Heart right ventricle (tissue), 16 donors: ENCODE data around the gene MRM2. TPM values are rescaled to one million over a fixed set of nuclear protein-coding genes. Genes with fewer than 3 reads are reported as not detected.
A peak's percentile ranks its signal among the peaks of the same experiment; 100 is the strongest.

Experiments used
- ATAC-seq, 8 donors: fragments of 200-7000 bp; cut with Tn5 transposase; one replicate each; pipeline ENCODE4 v1.9.1; 2020; ENCODE audit warnings: mild to moderate bottlenecking in 8 of 8, moderate library complexity in 8 of 8, moderate number of reproducible peaks in 1 of 8
- DNase-seq, 2 donors: peaks; one replicate each; pipeline ENCODE4 v3.0.0-alpha.2; 2020
- H3K27ac ChIP-seq, 10 donors: fragments of 200-600 bp; sonication (generic) in 2 of 10; one replicate each; pipeline versions ENCODE4 v1.5.0 to v1.8.0; 2020 to 2022; ENCODE audit warnings: mild to moderate bottlenecking in 3 of 10
- H3K27me3 ChIP-seq, 7 donors: fragments of 200-600 bp; one replicate each; pipeline ENCODE4 v1.8.0; 2021 to 2022; ENCODE audit warnings: mild to moderate bottlenecking in 2 of 7
- H3K36me3 ChIP-seq, 9 donors: fragments of 200-600 bp; sonication (generic) in 1 of 9; one replicate each; pipeline versions ENCODE4 v1.5.0 to v1.8.0; 2020 to 2022; ENCODE audit warnings: mild to moderate bottlenecking in 2 of 9
- H3K4me1 ChIP-seq, 9 donors: fragments of 200-600 bp; sonication (generic) in 1 of 9; one replicate each; pipeline versions ENCODE4 v1.5.0 to v1.8.0; 2020 to 2022; ENCODE audit warnings: mild to moderate bottlenecking in 4 of 9
- H3K4me3 ChIP-seq, 10 donors: fragments of 200-600 bp; sonication (generic) in 2 of 10; one replicate each; pipeline versions ENCODE4 v1.5.0 to v1.8.0; 2020 to 2022; ENCODE audit warnings: mild to moderate bottlenecking in 7 of 10, moderate library complexity in 2 of 10
- H3K9me3 ChIP-seq, 11 donors: fragments of 200-600 bp in 10 of 11; sonication (generic) in 2 of 11; one replicate each; pipeline versions ENCODE4 v1.5.0 to v1.8.0; 2013 to 2022; ENCODE audit warnings: mild to moderate bottlenecking in 2 of 11, control low read depth in 1 of 11, moderate library complexity in 1 of 11
- WGBS, 2 donors: extraction: QIAGEN DNeasy Blood & Tissue Kit; methylation state at CpG; one replicate each; pipeline ENCODE4 v1.1.7; 2013; ENCODE audit warnings: inconsistent platforms in 1 of 2; 5-methylcytosine and 5-hydroxymethylcytosine counted together
- intact Hi-C, 10 donors: fragments of 100-400 bp; cut with DNase I; formaldehyde crosslinking; loops; one replicate each; pipeline versions ENCODE4 v1.11.1 to v1.14.2; 2022
- polyA plus RNA-seq, 2 donors: library from polyadenylated mRNA; stranded (reverse); fragments of 200-250 nt; gene quantifications; one replicate each; pipeline ENCODE4 v1.2.3, GENCODE V29; 2013
- total RNA-seq, 10 donors: library from RNA; stranded (reverse); fragmentation: NEBNext Ultra II Directional in 3 of 10; extraction: Animal tissue kit (Norgen Biotek cat#: 25700) in 3 of 10; gene quantifications; one replicate each; pipeline versions ENCODE4 v1.2.1 to v1.2.4, GENCODE V29; 2021 to 2023
- TF ChIP-seq, protein P1 (sequence below), 9 donors: fragments of 200-600 bp; sonication (generic) in 2 of 9; IDR thresholded peaks; one replicate each; pipeline versions ENCODE4 v1.5.0 to v1.8.0; 2021 to 2022; ENCODE audit warnings: antibody characterized with exemption in 9 of 9, mild to moderate bottlenecking in 5 of 9, moderate library complexity in 1 of 9
- donor health status: Arrhythmogenic right ventricular cardiomyopathy.
- donor health status: ischemic (EF 13 %, LVEDD 7.1; RV severe dilation, severe dysfunction).
- donor health status: healthy with polysubstance abuse.
- donor health status: DM: no; HTN: yes; CAD: no.
- donor health status: DM: no; HTN: no; CAD: no.
- donor health status: ischemic (EF 25% LVEDD 6.9; RV normal size, moderate dysfunction).
- donor health status: ischemic (EF 25% LVEDD 5.7; RV mildly dilated, moderate dysfunction).
- donor health status: healthy.
- donor health status: DM: yes; HTN: yes; CAD: no.
- donor health status: Ischemic cardiomyopathy.
- donor health status: ischemic (EF 35%, LVEDD 5.7; RV mildly dilated, moderate dysfunction).
- donor health status: nonischemic (EF 11% LVEDD 7.7; RV severe dilation, severe dysfunction).
- donor health status: DM: yes; HTN: yes; CAD: no.
- donor health status: PGD.
- donor health status: ischemic (EF 29% LVEDD 5.4; RV normal size, mild dysfunction).
- donor health status: nonischemic (EF 23%, LVEDD 6.1; RV moderate dilation, normal function).

Gene MRM2
- total and polyA plus RNA-seq, 12 donors = 14.2 to 25.0 (median 19.6) TPM

GRCh38 chr7:2224491-2224928 lies 17.5 kb downstream of the MRM2 start:
- Histone ChIP-seq H3K27me3 (no peaks in the 10 kb centered on the region), H3K27ac (no peak overlapping the region), H3K4me3 (no peak overlapping the region), H3K36me3 (peaks cover 0 to 99% (median 15%) of the 10 kb centered on the region in 9 donors), H3K4me1 (peaks cover 0 to 7% (median 0%) of the 10 kb centered on the region in 9 donors), H3K9me3 (no peaks in the 10 kb centered on the region)
- intact Hi-C loops = no loop called here
- no peak for DNase-seq
- ATAC-seq = peak in 2 of 8 donors; percentile 7 to 14
- WGBS, 2 donors = 93% methylated on average over 13 of the region's 13 CpGs
- TF ChIP-seq, protein P1, sequence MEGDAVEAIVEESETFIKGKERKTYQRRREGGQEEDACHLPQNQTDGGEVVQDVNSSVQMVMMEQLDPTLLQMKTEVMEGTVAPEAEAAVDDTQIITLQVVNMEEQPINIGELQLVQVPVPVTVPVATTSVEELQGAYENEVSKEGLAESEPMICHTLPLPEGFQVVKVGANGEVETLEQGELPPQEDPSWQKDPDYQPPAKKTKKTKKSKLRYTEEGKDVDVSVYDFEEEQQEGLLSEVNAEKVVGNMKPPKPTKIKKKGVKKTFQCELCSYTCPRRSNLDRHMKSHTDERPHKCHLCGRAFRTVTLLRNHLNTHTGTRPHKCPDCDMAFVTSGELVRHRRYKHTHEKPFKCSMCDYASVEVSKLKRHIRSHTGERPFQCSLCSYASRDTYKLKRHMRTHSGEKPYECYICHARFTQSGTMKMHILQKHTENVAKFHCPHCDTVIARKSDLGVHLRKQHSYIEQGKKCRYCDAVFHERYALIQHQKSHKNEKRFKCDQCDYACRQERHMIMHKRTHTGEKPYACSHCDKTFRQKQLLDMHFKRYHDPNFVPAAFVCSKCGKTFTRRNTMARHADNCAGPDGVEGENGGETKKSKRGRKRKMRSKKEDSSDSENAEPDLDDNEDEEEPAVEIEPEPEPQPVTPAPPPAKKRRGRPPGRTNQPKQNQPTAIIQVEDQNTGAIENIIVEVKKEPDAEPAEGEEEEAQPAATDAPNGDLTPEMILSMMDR (IDR thresholded peaks at IDR 0.05) = no peak

- peaks cover 0 to 96% (median 15%) of the 10 kb centered on the region in 9 donors for H3K36me3 ChIP-seq
- DNase-seq = no peak
- WGBS, 2 donors = 93 to 95% methylated on average over 17 of the region's 17 CpGs
- no peak overlapping the region for H3K27ac ChIP-seq
- intact Hi-C loops = no loop called here
- H3K4me1 ChIP-seq = peaks cover 0 to 7% (median 0%) of the 10 kb centered on the region in 9 donors
- no peak for ATAC-seq
- TF ChIP-seq, protein P1 (IDR thresholded peaks at IDR 0.05) = no peak
- H3K27me3 ChIP-seq = no peaks in the 10 kb centered on the region
- H3K4me3 ChIP-seq = no peak overlapping the region
- H3K9me3 ChIP-seq = no peaks in the 10 kb centered on the region
These were observed 18.7 kb downstream of the MRM2 start for GRCh38 chr7:2223321-2223720.

DNA sequence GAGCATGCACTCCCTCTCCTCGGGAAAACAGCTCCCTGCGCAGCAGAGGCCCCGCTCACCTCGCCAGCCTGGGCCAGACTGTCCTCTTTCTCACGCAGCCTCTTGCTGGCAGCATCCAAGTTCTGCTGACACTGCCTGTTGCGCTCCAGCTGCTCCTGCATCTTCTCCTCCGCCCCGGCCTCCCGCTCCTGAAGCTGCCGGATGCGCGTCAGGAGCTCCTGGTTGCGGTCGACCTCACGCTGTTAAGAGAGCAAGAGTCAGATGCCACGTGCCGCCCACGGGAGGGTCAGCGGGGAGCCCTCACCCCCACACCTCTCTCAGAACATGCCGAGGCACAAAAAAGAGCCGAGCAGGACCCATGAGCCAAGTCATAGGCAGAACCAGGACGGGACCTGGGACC lies 19.5 kb downstream of the MRM2 start:
- WGBS, 2 donors = 92 to 96% methylated on average over 22 of the region's 22 CpGs
- no peak for ATAC-seq
- H3K4me1 ChIP-seq = peaks cover 0 to 7% (median 0%) of the 10 kb centered on the region in 9 donors
- peaks cover 0 to 95% (median 18%) of the 10 kb centered on the region in 9 donors for H3K36me3 ChIP-seq
- H3K4me3 ChIP-seq = no peak overlapping the region
- intact Hi-C loops = no loop called here
- no peaks in the 10 kb centered on the region for H3K9me3 ChIP-seq
- H3K27me3 ChIP-seq = no peaks in the 10 kb centered on the region
- TF ChIP-seq, protein P1 (IDR thresholded peaks at IDR 0.05) = no peak
- no peak overlapping the region for H3K27ac ChIP-seq
- no peak for DNase-seq

DNA sequence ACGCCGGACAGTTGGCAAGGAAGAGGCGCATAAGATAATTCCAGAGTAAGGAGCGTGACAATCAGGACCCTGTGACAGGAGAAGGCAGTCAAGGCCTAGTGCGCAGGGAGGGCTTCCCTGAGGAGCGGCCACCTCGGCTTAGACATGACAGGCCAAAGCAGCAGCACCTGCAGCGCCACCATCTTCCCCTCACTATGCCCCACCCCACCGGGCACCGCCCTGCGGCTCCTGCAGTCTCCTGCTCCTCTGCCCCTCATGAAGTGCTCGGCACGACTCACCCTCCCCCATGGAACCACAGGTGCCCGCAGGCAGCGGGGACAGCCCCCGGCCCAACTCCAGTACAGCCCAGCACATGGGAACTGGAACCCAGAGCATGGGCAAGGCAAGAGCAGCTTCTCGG lies 21.1 kb downstream of the MRM2 start:
- no peak for ATAC-seq
- peaks cover 0 to 95% (median 28%) of the 10 kb centered on the region in 9 donors for H3K36me3 ChIP-seq
- peaks cover 0 to 7% (median 0%) of the 10 kb centered on the region in 9 donors for H3K4me1 ChIP-seq
- WGBS, 2 donors = 90 to 96% methylated on average over 16 to 17 of the region's 17 CpGs
- H3K27ac ChIP-seq = no peak overlapping the region
- TF ChIP-seq, protein P1 (IDR thresholded peaks at IDR 0.05) = no peak
- H3K27me3 ChIP-seq = no peaks in the 10 kb centered on the region
- no peak overlapping the region for H3K4me3 ChIP-seq
- DNase-seq = no peak
- intact Hi-C loops = no loop called here
- H3K9me3 ChIP-seq = no peaks in the 10 kb centered on the region
